CD4-positive, alpha-beta T cell treated with Interleukin-4 for 1 hour (primary cell): Measurements from ENCODE around the gene CCDC170.

Experiments used
- DNase-seq, 2 donors: peaks; one replicate each; pipeline ENCODE4 v3.0.0-alpha.2; 2020 to 2022

CCDC170 gene

GRCh38 chr6:151624900-151625536 lies 131.2 kb downstream of the CCDC170 start:
- no peak for DNase-seq

GRCh38 chr6:151627689-151628444 lies 134.1 kb downstream of the CCDC170 start:
- no peak for DNase-seq

- DNase-seq, result no peak
Observed at GRCh38 chr6:151629791-151630190, 136.0 kb downstream of the CCDC170 start.

GRCh38 chr6:151630387-151630786 lies 136.6 kb downstream of the CCDC170 start:
- DNase-seq, result no peak

- no peak for DNase-seq
Observed at GRCh38 chr6:151630991-151631655, 137.3 kb downstream of the CCDC170 start.

GRCh38 chr6:151632415-151632987 lies 138.7 kb downstream of the CCDC170 start:
- DNase-seq, result no peak

GRCh38 chr6:151633526-151634335 lies 139.9 kb downstream of the CCDC170 start:
- no peak for DNase-seq

GRCh38 chr6:151634336-151634720 lies 140.5 kb downstream of the CCDC170 start:
- DNase-seq, result no peak

GRCh38 chr6:151635741-151636140 lies 141.9 kb downstream of the CCDC170 start:
- no peak for DNase-seq

- no peak for DNase-seq
Observed at GRCh38 chr6:151637814-151638213, 144.0 kb downstream of the CCDC170 start.

GRCh38 chr6:151639750-151640149 lies 145.9 kb downstream of the CCDC170 start:
- DNase-seq, result no peak

- no peak for DNase-seq
Observed at GRCh38 chr6:151641028-151641427, 147.2 kb downstream of the CCDC170 start.

- no peak for DNase-seq
Observed at GRCh38 chr6:151647976-151648639, 154.3 kb downstream of the CCDC170 start.

GRCh38 chr6:151649835-151650234 lies 156.0 kb downstream of the CCDC170 start:
- DNase-seq, result no peak

- no peak for DNase-seq
Observed at GRCh38 chr6:151651639-151652038, 157.8 kb downstream of the CCDC170 start.

- no peak for DNase-seq
Observed at GRCh38 chr6:151652325-151652724, 158.5 kb downstream of the CCDC170 start.

GRCh38 chr6:151655099-151655498 lies 161.3 kb downstream of the CCDC170 start:
- DNase-seq, result no peak

GRCh38 chr6:151656392-151656791 lies 162.6 kb downstream of the CCDC170 start:
- no peak for DNase-seq

GRCh38 chr6:151658091-151658490 lies 164.3 kb downstream of the CCDC170 start:
- no peak for DNase-seq

- no peak for DNase-seq
Observed at GRCh38 chr6:151659212-151659611, 165.4 kb downstream of the CCDC170 start.

GRCh38 chr6:151661509-151661908 lies 167.7 kb downstream of the CCDC170 start:
- no peak for DNase-seq

- DNase-seq, result no peak
Observed at GRCh38 chr6:151661928-151662327, 168.1 kb downstream of the CCDC170 start.
